ENCODE measurements around the gene SLF2. TPM values are rescaled to one million over a fixed set of nuclear protein-coding genes. Genes with fewer than 3 reads are reported as not detected.
"Not testable (repeated sequence)": the region's sequence is repeated elsewhere in the genome, so short reads cannot be mapped to it uniquely, and the experiment has no call there.

Gene SLF2
- total RNA-seq, 2 donors from 2014 or later = 16.8 to 19.3 TPM

GRCh38 chr10:100883312-100883821 is 29.4 kb upstream of the SLF2 start:
- H3K27ac Mint-ChIP-seq = no peak overlapping the region
- no peak for DNase-seq
- peaks cover 33% of the 10 kb centered on the region for H3K27me3 Mint-ChIP-seq
- no peak overlapping the region for H3K4me3 Mint-ChIP-seq
- H3K9me3 ChIP-seq (ENCODE audit: control insufficient read depth, low read length, poor library complexity, severe bottlenecking) = no peaks in the 10 kb centered on the region
- no peaks in the 10 kb centered on the region for H3K36me3 Mint-ChIP-seq (ENCODE audit: low read depth)
- no peak for ATAC-seq
- no peaks in the 10 kb centered on the region for H3K4me1 Mint-ChIP-seq

GRCh38 chr10:100885611-100886010 is 27.2 kb upstream of the SLF2 start:
- H3K27ac Mint-ChIP-seq; H3K36me3 Mint-ChIP-seq (ENCODE audit: low read depth); H3K4me3 Mint-ChIP-seq; H3K9me3 ChIP-seq (ENCODE audit: control insufficient read depth, low read length, poor library complexity, severe bottlenecking); ATAC-seq; DNase-seq; H3K4me1 Mint-ChIP-seq: not testable (repeated sequence)
- H3K27me3 Mint-ChIP-seq = peaks cover 48% of the 10 kb centered on the region

GRCh38 chr10:100886091-100886490 is 26.7 kb upstream of the SLF2 start:
- no peak for ATAC-seq
- DNase-seq = no peak
- Mint-ChIP-seq H3K27me3 (peaks cover 52% of the 10 kb centered on the region), H3K4me1 (no peaks in the 10 kb centered on the region), H3K4me3 (no peak overlapping the region), H3K27ac (no peak overlapping the region), H3K36me3 (ENCODE audit: low read depth) (peaks cover 5% of the 10 kb centered on the region)
- no peaks in the 10 kb centered on the region for H3K9me3 ChIP-seq (ENCODE audit: control insufficient read depth, low read length, poor library complexity, severe bottlenecking)

GRCh38 chr10:100886521-100886920 is 26.2 kb upstream of the SLF2 start:
- H3K27ac Mint-ChIP-seq = no peak overlapping the region
- no peaks in the 10 kb centered on the region for H3K9me3 ChIP-seq (ENCODE audit: control insufficient read depth, low read length, poor library complexity, severe bottlenecking)
- ATAC-seq (no peak), DNase-seq (no peak)
- no peaks in the 10 kb centered on the region for H3K4me1 Mint-ChIP-seq
- H3K27me3 Mint-ChIP-seq = peaks cover 52% of the 10 kb centered on the region
- no peak overlapping the region for H3K4me3 Mint-ChIP-seq
- H3K36me3 Mint-ChIP-seq (ENCODE audit: low read depth) = peaks cover 5% of the 10 kb centered on the region

GRCh38 chr10:100886963-100887362 is 25.8 kb upstream of the SLF2 start:
- Mint-ChIP-seq H3K4me1 (no peaks in the 10 kb centered on the region), H3K4me3 (no peak overlapping the region), H3K27ac (no peak overlapping the region), H3K36me3 (ENCODE audit: low read depth) (peaks cover 5% of the 10 kb centered on the region), H3K27me3 (peaks cover 54% of the 10 kb centered on the region)
- DNase-seq = no peak
- H3K9me3 ChIP-seq (ENCODE audit: control insufficient read depth, low read length, poor library complexity, severe bottlenecking) = no peaks in the 10 kb centered on the region
- no peak for ATAC-seq

GRCh38 chr10:100887761-100888296 is 24.9 kb upstream of the SLF2 start:
- H3K9me3 ChIP-seq (ENCODE audit: control insufficient read depth, low read length, poor library complexity, severe bottlenecking) = no peaks in the 10 kb centered on the region
- peaks cover 56% of the 10 kb centered on the region for H3K27me3 Mint-ChIP-seq
- peaks cover 2% of the 10 kb centered on the region for H3K4me1 Mint-ChIP-seq
- no peak for ATAC-seq
- H3K36me3 Mint-ChIP-seq (ENCODE audit: low read depth) = peaks cover 7% of the 10 kb centered on the region
- H3K4me3 Mint-ChIP-seq = no peak overlapping the region
- DNase-seq = no peak
- H3K27ac Mint-ChIP-seq = no peak overlapping the region

GRCh38 chr10:100888957-100889356 is 23.8 kb upstream of the SLF2 start:
- ATAC-seq = no peak
- Mint-ChIP-seq H3K27me3 (peaks cover 55% of the 10 kb centered on the region), H3K27ac (no peak overlapping the region), H3K4me3 (no peak overlapping the region), H3K36me3 (ENCODE audit: low read depth) (peaks cover 7% of the 10 kb centered on the region), H3K4me1 (peaks cover 2% of the 10 kb centered on the region)
- no peaks in the 10 kb centered on the region for H3K9me3 ChIP-seq (ENCODE audit: control insufficient read depth, low read length, poor library complexity, severe bottlenecking)
- no peak for DNase-seq

- Mint-ChIP-seq H3K4me3 (no peak overlapping the region), H3K4me1 (peaks cover 2% of the 10 kb centered on the region), H3K27me3 (peaks cover 55% of the 10 kb centered on the region), H3K36me3 (ENCODE audit: low read depth) (peaks cover 7% of the 10 kb centered on the region), H3K27ac (no peak overlapping the region)
- no peaks in the 10 kb centered on the region for H3K9me3 ChIP-seq (ENCODE audit: control insufficient read depth, low read length, poor library complexity, severe bottlenecking)
- no peak for DNase-seq
- no peak for ATAC-seq
Observed at GRCh38 chr10:100889546-100889945, 23.2 kb upstream of the SLF2 start.

- no peaks in the 10 kb centered on the region for H3K9me3 ChIP-seq (ENCODE audit: control insufficient read depth, low read length, poor library complexity, severe bottlenecking)
- ATAC-seq = no peak
- peaks cover 55% of the 10 kb centered on the region for H3K27me3 Mint-ChIP-seq
- H3K27ac Mint-ChIP-seq = no peak overlapping the region
- DNase-seq = no peak
- H3K4me1 Mint-ChIP-seq = peaks cover 2% of the 10 kb centered on the region
- H3K4me3 Mint-ChIP-seq = no peak overlapping the region
- peaks cover 7% of the 10 kb centered on the region for H3K36me3 Mint-ChIP-seq (ENCODE audit: low read depth)
Observed at GRCh38 chr10:100890141-100890672, 22.6 kb upstream of the SLF2 start.

- no peak for DNase-seq
- Mint-ChIP-seq H3K36me3 (ENCODE audit: low read depth) (peaks cover 7% of the 10 kb centered on the region), H3K27ac (no peak overlapping the region), H3K4me3 (no peak overlapping the region), H3K4me1 (peaks cover 7% of the 10 kb centered on the region), H3K27me3 (peaks cover 55% of the 10 kb centered on the region)
- ATAC-seq = no peak
- no peaks in the 10 kb centered on the region for H3K9me3 ChIP-seq (ENCODE audit: control insufficient read depth, low read length, poor library complexity, severe bottlenecking)
Observed at GRCh38 chr10:100890673-100891317, 22.0 kb upstream of the SLF2 start.

- DNase-seq (no peak), ATAC-seq (no peak)
- peaks cover 8% of the 10 kb centered on the region for H3K4me1 Mint-ChIP-seq
- H3K27me3 Mint-ChIP-seq = peaks cover 35% of the 10 kb centered on the region
- no peak overlapping the region for H3K27ac Mint-ChIP-seq
- H3K4me3 Mint-ChIP-seq = no peak overlapping the region
- peaks cover 7% of the 10 kb centered on the region for H3K36me3 Mint-ChIP-seq (ENCODE audit: low read depth)
- no peaks in the 10 kb centered on the region for H3K9me3 ChIP-seq (ENCODE audit: control insufficient read depth, low read length, poor library complexity, severe bottlenecking)
Observed at GRCh38 chr10:100894033-100894432, 18.7 kb upstream of the SLF2 start.

GRCh38 chr10:100894589-100895294 is 18.0 kb upstream of the SLF2 start:
- H3K4me3 Mint-ChIP-seq = no peak overlapping the region
- H3K27me3 Mint-ChIP-seq = peaks cover 30% of the 10 kb centered on the region
- no peak overlapping the region for H3K27ac Mint-ChIP-seq
- H3K36me3 Mint-ChIP-seq (ENCODE audit: low read depth) = peaks cover 5% of the 10 kb centered on the region
- no peaks in the 10 kb centered on the region for H3K9me3 ChIP-seq (ENCODE audit: control insufficient read depth, low read length, poor library complexity, severe bottlenecking)
- no peak for DNase-seq
- no peak for ATAC-seq
- peaks cover 8% of the 10 kb centered on the region for H3K4me1 Mint-ChIP-seq

- no peak for ATAC-seq
- Mint-ChIP-seq H3K36me3 (ENCODE audit: low read depth) (peaks cover 6% of the 10 kb centered on the region), H3K27me3 (peaks cover 30% of the 10 kb centered on the region), H3K4me3 (no peak overlapping the region), H3K27ac (no peak overlapping the region), H3K4me1 (peaks cover 8% of the 10 kb centered on the region)
- DNase-seq = no peak
- H3K9me3 ChIP-seq (ENCODE audit: control insufficient read depth, low read length, poor library complexity, severe bottlenecking) = no peaks in the 10 kb centered on the region
Observed at GRCh38 chr10:100895346-100895745, 17.4 kb upstream of the SLF2 start.
